HG03342 (cell line): ENCODE results near the gene CACNA2D1.
"Not testable (repeated sequence)": the region's sequence is repeated elsewhere in the genome, so short reads cannot be mapped to it uniquely, and the experiment has no call there.

Experiments used
- ATAC-seq: cut with Tn5 transposase; IDR thresholded peaks from one replicate; pipeline ENCODE4 v1.9.1; 2021; ENCODE audit warnings: mild to moderate bottlenecking, moderate library complexity; ENCODE audit not compliant: unreplicated experiment

Gene CACNA2D1

DNA sequence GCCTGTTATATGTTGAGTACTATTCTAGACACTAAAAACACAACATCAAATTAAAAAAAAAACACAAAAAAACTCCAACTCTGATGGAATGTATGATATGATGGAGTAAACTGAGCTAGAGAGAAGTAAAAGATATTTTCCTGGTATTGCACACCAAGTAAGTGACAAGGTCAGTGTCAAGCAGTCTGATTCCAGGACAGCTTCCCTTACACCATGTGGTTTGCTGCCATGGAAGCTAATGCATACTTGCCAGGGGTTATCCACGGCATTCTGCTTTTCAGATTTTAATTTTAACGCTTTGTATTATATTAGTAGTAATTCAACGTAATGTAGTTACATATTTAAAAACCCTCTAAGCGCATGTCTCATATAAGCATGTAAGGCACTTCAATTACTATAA is 48.4 kb downstream of the CACNA2D1 start:
- no peak for ATAC-seq

DNA sequence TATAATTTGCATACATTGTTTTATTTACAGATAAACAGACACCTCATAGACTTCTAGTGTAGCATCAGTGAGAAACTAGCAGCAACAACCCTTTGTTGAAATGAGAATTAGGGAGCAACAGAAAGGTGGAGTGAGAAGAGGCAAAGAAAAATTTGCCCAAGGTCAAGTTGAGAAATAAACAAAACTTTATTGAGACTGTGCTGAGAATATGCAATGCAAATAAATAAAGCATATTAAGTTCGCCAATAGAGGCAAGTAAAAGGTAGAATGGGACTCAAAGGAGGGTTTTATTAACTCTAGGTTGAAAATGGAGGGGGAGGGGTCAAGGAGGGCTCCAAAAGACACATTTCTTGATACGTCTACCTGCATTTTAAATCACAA is 49.7 kb downstream of the CACNA2D1 start:
- no peak for ATAC-seq

DNA sequence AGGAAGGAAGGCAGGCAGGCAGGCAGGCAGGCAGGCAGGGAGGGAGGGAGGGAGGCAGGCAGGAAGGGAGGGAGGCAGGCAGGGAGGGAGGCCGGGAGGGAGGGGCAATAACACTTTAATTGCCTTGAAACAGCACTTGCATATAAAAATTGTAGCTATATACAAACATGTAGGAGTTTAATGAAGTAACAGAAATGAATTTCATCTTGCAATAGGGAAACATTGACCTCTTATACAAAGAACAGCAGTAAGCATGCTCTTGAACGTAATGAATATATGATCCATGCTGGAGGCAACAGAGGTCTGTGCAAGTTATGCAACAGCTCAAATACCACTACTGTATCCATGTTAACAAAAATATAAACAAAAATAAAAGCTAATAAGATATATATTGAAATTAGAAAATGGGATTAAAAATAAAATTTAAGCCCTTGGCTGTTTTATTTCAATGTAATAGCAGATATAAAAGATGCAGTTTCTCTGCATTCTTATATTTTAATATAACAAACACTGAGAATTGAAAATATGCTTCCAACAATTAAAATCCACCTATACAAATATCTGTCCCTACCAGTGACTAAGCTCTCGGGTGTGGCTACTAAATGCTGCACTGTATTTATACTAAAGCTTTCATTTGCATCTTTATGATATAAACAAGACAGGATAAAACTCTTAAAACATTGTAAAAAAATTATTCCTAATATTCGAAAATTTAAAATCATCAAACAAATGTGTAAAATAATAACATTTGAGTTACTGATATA is 50.3 kb downstream of the CACNA2D1 start:
- no peak for ATAC-seq

DNA sequence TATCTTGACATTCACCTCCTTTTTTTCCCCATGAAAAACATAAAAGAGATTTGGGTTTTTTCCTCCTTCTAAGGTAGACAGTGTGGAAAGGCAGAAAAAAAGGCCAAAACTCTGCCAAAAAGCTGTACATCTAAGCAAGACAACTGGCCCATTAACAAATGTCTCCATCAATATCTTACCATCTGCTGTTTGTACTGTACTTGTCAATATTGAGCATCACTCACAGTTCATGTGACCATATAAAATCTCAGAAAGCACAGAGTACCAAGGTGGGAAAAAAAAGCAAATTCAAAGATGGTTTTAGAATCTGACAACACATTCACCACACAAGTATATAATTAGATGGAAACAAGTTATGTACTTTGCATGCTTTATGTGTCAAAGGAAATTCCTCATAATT is 52.6 kb downstream of the CACNA2D1 start:
- ATAC-seq: no peak

DNA sequence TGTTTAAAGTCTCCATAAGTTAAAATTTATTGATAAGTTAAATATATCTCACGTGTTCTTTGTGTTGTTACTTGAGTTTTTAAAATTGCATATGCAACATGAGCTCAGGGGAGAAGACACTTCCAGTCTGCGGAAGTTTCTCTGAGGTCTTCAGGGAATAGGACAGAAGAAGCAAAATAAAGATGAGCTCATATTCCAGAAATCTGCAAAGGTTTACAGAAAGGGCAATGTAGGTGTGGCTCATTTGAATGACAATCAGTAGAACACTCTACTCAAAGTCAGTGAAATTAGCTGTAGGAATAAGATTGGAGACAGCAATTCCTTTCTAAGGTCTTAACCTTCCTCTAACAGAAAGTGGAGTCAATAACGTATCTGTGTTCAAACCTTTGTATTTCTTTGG is 53.7 kb downstream of the CACNA2D1 start:
- ATAC-seq: no peak

DNA sequence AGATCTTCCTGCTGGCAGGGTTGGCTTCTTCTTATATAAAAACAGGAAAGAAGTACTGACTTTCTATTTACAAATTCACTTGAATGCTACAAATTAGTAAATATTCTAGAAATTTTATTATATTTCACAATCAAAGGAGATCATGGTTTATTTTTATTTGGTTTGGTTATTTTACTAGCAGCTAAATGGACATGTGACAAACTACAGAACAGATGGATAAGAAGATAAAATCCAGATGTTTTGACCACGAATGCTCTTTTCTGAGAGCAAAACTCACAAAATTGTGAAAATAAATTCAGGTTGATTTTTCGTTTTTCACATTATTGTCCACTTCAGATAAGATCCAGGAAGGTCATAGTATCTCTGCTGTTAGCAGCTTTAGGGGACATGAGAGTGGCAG is 55.4 kb downstream of the CACNA2D1 start:
- ATAC-seq: no peak

DNA sequence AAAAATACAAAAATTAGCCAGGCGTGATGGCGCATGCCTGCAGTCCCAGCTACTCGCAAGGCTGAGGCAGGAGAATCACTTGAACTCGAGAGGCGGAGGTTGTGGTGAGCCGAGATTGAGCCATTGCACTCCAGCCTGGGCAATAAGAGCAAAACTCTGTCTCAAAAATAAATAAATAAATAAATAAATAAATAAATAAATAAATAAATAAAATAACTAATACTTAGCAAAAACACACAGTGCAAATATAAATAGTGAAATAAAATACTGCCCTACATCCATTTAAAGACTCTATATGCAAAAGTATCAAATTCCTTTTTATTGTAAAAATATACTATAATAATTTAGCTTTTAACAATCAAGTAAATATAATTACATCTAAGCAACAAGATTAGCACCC is 57.0 kb downstream of the CACNA2D1 start:
- ATAC-seq: not testable (repeated sequence)

DNA sequence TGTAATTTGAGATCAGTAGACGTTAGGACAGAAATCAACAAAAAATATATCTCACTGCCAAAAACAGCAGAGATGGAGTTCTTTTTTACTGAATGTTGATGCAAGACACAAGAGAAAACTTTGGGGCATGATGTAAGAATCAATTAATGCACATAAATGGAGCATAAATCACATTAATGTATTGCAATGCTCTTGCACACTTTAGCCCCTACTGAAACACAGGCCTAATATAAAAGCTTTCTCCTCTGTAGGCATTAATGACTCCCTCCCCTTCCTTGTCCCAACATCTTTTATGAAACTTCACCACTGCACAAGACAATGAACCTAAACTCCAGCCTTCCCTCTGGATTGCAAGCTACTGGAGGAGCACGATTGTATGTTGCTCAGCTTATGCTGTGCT is 58.8 kb downstream of the CACNA2D1 start:
- ATAC-seq: no peak

DNA sequence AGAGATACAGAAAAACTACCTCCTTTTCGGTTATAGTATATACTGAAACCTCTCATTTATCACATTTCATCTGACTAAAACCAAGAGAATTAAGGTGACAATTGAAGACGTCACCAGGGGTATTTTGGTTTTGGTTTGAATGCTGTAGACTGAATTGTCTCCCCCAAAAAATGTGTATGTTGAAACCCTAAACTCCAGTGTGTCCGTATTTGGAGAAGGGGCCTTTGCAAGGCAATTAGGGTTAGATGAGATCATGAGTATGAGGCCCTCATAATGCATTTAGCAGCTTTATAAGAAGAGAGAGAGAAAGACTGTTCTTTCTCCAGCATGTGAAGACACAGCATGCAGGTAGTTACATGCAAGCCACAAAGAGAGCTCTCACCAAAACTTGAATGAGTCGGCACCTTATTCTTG is 59.5 kb downstream of the CACNA2D1 start:
- no peak for ATAC-seq

DNA sequence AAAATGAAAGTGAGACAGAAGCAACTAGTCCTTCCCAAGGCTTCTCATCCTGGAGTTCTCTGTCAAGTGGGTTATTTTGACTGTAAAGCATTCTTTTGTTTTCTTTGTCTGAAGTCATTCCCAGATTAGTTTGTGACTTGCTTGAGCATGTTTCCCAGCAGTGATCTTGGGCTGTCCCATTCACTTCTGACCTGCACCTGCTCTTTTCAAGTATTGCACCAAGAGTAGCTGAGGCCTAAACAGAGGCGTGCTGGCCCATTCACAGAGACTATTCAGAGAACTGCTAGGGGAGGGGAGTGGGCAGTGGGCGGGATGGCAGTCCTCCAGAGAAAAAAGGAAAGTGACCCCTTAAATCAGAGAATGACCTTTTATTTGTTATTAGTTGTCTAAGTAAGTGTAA is 61.3 kb downstream of the CACNA2D1 start:
- no peak for ATAC-seq

DNA sequence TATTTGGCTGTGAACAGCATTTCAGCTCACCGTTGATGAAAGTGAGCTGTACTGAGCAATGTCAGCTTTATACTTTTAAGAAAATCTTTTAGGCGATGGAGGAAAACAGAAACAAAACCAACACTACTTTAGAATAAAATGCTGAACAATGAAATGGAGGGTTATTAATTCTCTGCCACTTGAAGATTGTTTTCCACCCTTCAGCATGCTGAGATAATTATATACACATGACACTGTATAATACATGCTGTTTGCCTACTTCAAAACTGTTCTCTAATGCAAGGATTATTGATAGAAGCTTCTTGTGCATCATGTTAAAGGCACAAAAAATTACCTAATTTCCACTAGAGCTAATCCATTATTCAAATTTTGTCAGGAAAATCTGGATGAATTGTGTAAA is 66.8 kb downstream of the CACNA2D1 start:
- no peak for ATAC-seq

DNA sequence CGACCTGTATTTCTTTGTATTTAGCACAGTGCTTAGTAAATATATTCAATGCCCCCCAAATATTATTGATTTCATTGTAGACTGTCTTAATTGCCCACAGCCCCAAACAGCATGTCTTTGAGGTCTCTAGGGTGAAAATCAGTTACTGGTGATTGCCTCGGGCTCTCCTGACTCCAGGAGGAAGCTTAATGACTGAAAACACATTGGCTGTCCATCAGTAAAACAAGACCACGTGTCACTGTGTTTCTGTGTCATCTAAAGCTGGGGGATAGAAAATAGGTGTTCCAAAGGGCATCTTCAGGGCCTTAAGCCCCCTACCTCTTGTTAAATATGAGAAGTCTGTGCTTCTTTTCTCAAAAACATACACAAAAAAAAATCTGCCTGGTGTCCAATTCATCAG is 67.9 kb downstream of the CACNA2D1 start:
- ATAC-seq: no peak

DNA sequence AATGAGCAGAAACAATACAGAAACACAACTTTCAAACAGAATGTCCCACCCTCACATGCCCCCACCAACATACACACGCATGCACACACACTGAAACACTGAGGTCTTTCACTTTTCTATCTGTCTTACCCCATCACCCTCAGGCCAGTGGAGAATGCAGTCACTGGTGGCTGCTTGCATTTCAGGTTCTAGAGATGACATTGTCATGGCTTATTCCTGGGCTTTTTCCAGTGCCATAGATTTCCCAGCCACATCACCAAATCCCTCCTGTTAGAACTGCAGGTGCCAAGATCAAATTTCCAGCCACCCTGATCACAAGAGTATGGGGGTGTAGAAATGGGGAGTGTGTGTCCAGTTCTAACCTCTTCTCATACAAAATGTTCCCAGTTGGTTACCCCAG is 68.4 kb downstream of the CACNA2D1 start:
- no peak for ATAC-seq

DNA sequence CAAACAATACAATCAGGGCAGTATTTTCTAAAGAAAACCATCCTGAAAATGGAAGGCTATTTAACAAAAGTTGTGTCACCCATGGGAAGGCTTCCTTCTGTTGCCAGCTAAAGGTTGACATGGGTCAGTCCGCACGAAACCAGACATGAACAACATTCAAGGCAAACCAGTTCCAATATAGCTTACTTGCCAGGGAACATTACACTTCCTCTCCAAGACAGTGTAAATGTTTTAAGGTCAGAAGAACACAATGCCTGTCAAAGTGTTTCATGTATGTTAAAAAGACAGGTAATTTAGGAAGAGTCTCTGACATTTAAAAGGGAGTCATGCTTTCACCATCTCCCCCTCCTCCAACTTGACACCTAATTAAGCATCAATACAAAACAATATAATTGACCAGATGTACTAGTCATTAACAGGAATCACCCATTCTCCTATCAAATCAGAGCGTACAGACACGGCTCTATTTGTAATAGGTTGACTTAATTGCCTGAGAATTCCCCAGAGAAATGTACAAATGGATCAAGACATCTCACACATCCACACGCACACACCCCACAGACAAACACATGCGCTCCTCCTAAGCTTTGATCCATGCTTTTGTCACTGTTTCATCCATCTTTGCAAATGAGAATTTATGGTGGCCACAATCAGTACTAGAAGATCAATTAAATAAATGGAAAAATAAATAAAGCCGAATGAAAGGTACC is 69.5 kb downstream of the CACNA2D1 start:
- no peak for ATAC-seq

DNA sequence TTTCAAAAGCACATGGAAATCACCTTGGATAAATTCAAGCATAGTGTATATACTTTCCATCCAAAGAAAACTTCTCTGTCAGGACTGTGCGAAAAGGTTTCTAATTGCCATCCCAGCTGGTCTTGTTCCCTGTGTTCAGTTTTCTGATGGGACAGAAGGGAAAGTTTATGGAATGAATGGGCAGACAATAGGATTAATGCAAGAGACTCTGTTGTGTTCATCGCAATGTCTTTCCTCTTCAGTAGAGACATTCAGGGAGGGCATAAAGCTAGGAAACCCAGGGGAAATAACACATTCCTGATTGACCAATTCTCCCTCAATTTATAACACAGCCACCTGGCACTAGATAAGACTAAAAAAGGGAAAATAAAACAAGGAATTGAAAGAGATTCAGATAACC is 78.9 kb downstream of the CACNA2D1 start:
- ATAC-seq: no peak

DNA sequence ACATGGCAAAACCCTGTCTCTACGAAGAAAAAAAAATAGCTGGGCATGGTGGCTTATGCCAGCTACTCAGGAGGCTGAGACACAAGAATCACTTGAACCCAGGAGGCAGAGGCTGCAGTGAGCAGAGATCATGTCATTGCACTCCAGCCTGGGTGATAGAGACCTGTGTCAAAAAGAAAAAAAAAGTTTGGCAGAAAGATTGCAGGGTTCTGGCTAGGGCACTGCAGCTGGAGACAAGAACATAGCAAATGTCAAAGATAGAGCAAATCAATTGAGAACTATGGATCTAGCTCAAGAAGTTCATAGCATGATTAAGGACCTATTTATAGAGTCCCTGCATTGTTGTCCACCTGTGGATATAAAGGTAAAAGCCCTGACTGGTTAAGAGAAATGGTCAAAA is 79.5 kb downstream of the CACNA2D1 start:
- ATAC-seq: no peak

DNA sequence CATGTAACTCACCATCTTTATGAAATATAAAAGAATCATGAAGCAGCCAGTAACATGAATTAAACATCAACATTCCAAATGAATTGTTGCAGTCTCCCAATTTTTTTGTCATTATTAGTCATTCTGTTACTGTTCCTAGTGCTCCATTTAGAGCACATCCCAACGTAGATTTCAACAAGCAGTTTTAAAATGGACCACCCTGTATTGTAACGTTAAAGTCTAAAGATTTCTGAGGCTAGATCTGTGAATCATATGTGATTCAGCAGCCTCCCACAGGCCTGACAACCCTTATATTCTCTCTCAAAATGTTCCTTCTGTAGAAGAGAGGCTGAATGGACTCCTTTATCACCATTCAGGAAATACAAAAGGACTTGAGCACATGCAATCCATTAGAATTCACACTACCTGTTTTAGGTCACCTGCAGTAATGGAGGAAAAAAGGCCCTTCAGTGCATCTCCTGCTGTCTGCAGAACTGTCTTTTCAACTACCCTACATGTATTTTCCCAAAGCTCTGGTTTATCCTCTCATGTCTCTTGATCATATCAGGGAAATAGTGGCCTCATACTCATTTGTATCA is 81.4 kb downstream of the CACNA2D1 start:
- ATAC-seq: no peak

DNA sequence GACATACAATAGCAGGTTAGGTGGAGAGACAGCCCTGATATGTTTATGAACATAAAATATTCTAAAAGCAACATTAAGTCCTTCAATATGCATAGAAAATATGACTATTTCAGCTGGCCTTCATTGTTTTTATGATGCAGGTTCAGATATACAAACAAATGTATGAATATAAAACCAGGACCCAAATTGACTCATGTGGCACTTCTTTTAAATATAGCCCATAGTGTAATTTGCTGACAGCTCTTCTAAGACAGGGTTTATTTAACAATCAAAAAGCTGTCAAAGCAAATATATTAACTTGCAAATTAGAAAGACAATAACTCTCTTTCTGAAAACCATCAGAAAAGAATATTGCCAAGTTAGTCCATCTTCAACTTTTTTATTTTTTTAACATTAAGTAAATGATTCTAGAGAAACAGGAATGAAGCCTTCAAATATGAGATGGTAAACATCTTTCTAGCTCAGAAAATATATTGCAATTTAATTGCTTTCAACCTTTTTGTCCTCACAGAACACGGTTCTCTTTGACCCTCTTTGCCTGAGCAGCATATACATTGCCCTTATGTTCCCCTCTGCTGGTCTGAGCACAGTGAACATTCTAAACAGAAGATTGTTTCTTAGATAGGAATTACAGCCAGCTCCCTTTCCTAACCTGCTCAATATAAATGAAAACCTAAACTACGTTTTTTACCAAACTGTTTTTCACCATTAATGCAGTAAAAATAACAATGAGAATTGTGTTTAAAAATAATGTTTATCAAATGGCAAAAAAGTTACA is 82.8 kb downstream of the CACNA2D1 start:
- ATAC-seq: no peak

DNA sequence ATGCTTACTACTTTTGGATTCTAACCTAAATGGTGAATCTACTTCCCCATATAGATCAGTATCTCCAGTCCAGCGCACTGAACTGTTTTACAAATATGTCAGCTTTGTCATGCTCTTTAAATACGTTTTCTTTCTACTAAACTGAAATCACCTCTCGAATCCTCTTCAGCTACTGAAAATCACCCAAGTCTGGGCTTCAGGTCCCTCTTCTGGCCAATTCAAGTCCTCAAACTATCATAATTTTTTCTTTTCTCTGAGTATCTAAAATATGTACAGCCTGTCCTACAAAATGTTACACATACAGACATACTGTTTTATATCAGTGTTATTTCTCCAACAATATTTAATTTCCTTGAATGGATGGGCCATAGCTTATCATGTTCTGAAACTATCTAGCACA is 84.2 kb downstream of the CACNA2D1 start:
- ATAC-seq: no peak

DNA sequence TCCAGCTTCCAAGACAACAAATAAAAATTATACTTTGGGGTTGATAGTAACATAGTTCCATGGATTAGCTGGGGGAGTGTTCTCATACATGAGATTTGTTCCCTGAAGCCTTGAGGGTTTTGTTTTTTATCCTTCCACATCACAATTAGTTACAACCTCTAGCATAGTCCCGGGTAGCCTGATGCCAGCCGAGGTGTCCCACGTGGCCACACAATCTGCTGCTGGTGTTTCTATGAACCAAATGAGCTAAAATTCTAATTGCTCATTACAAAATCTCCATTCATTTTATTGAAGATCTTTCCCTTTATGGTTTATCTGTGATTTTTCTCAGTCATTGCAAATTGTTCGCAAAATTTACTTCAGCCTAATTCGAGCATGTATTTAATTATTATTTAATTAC is 84.7 kb downstream of the CACNA2D1 start:
- no peak for ATAC-seq

DNA sequence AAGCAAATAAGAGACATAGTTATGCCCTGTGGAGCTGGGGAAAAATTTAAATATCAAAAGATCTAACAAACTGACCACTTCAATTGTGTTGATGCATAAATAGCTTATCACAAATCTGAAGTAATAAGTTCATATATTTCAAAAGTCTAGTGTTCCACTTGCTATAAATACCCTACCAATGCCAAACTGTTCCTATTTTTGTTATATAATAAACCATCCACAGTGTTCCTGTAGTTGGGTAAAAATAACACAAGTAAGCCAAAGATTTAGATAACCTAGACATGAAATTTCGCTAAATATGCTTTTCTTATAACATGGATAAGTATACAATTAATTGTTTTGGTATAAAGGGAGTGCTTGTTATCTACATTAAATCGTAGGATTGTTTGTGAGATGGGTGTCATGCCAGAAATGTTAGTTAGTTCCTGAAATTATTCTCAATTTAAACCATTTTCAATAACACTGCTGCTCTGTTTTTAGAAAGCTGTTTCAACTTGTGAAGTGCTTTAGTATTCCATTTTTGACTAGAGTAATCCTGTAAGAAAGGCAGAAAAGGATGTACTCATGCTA is 85.5 kb downstream of the CACNA2D1 start:
- no peak for ATAC-seq
